GM12878 (cell line): ENCODE results near the gene CACNA1S. TPM values are rescaled to one million over a fixed set of nuclear protein-coding genes. Genes with fewer than 3 reads are reported as not detected.

Source experiments
- ATAC-seq: fragments of 200-7000 bp; cut with Tn5 transposase; 3 replicates; pipeline ENCODE4 v1.9.1; 2020; ENCODE audit warnings: mild to moderate bottlenecking, moderate library complexity
- BruUV-seq: library from RNA; stranded (reverse); fragments of 400-500 nt; replicated peaks from 2 replicates; lab custom pipeline; 2021; lab: Mats Ljungman, UMichigan
- CTCF ChIA-PET: fragments of 300-600 bp; sonication (Branson Sonifier 250); formaldehyde crosslinking; extraction: SDS; loops from one replicate; lab custom pipeline; 2021; ENCODE audit warnings: inconsistent platforms; lab: Yijun Ruan, JAX
- POLR2A ChIA-PET: fragments of 350-600 bp; formaldehyde crosslinking; extraction: SDS; loops from one replicate; lab custom pipeline; 2021; ENCODE audit warnings: inconsistent platforms; lab: Charles Lee
- RAD21 ChIA-PET: fragments of 300-600 bp; sonication (Branson Sonifier 250); formaldehyde crosslinking; loops from one replicate; lab custom pipeline; 2023; ENCODE audit warnings: antibody characterized with exemption; ENCODE audit not compliant: unreplicated experiment; lab: Charles Lee
- SMC1A ChIA-PET: fragments of 300-600 bp; sonication (Branson Sonifier 250); formaldehyde crosslinking; loops from one replicate; lab custom pipeline; 2023; ENCODE audit not compliant: unreplicated experiment, uncharacterized antibody; lab: Charles Lee
- DNase-seq: peaks from one replicate; pipeline ENCODE4 v3.0.0-alpha.2; 2011; ENCODE audit warnings: low read depth, low spot score
- FAIRE-seq: peaks from 3 replicates; lab custom pipeline; 2011; peaks lifted over from hg19 to GRCh38; lab: Jason Lieb, UNC
- H2AFZ ChIP-seq: 2 replicates; pipeline ENCODE4 v1.6.0; 2011; ENCODE audit warnings: low read depth, low read length, control low read depth; ENCODE audit not compliant: control insufficient read depth
- H3K27ac ChIP-seq: 2 replicates; pipeline ENCODE4 v1.5.1; 2011; ENCODE audit warnings: control low read depth; ENCODE audit not compliant: control insufficient read depth, insufficient read depth
- H3K27me3 ChIP-seq, 2 experiments: replicated peaks in 1 of 2; 2 replicates each; pipeline versions ENCODE4 v1.6.0 to v1.6.1; 2011; ENCODE audit warnings: low read length in 1 of 2; ENCODE audit not compliant: control insufficient read depth in 2 of 2, insufficient read depth in 2 of 2
- H3K36me3 ChIP-seq, 2 experiments: 2 replicates each; pipeline ENCODE4 v1.5.1; 2011; ENCODE audit warnings: low read length in 1 of 2; ENCODE audit not compliant: control insufficient read depth in 2 of 2, insufficient read depth in 2 of 2
- H3K4me1 ChIP-seq: 2 replicates; pipeline ENCODE4 v1.6.1; 2011; ENCODE audit warnings: mild to moderate bottlenecking, low read length, moderate library complexity, mixed read lengths; ENCODE audit not compliant: control insufficient read depth, insufficient read depth
- H3K4me2 ChIP-seq: 2 replicates; pipeline ENCODE4 v1.6.0; 2011; ENCODE audit warnings: control low read depth; ENCODE audit not compliant: control insufficient read depth, insufficient read depth
- H3K4me3 ChIP-seq: fragments of 200-600 bp; sonication (generic); 2 replicates; pipeline ENCODE4 v1.5.1; 2016
- H3K79me2 ChIP-seq: 2 replicates; pipeline ENCODE4 v1.6.0; 2011; ENCODE audit warnings: low read length; ENCODE audit not compliant: control insufficient read depth, insufficient read depth
- H3K9ac ChIP-seq: 2 replicates; pipeline ENCODE4 v1.8.0; 2011; ENCODE audit warnings: low read length, control low read depth, mixed read lengths; ENCODE audit not compliant: control insufficient read depth, insufficient read depth
- H3K9me3 ChIP-seq: replicated peaks from 3 replicates; pipeline ENCODE4 v1.5.1; 2011; ENCODE audit warnings: mild to moderate bottlenecking, low read length; ENCODE audit not compliant: control insufficient read depth, insufficient read depth
- H4K20me1 ChIP-seq: 2 replicates; pipeline ENCODE4 v1.6.0; 2011; ENCODE audit not compliant: control insufficient read depth, insufficient read depth
- BHLHE40 ChIP-seq, 2 experiments: fragments of 450-650 bp in 1 of 2; IDR thresholded peaks; 2 replicates each; pipeline ENCODE4 v1.6.1; 2011 to 2017; ENCODE audit warnings: low read depth in 2 of 2, borderline replicate concordance in 1 of 2, improper control_type of control experiment in 1 of 2, low read length in 1 of 2, mild to moderate bottlenecking in 1 of 2
- CREM ChIP-seq: IDR thresholded peaks from 2 replicates; pipeline ENCODE4 v1.6.1; 2014; ENCODE audit warnings: antibody characterized with exemption, low read depth
- HDGF ChIP-seq: fragments of 450-650 bp; IDR thresholded peaks from 2 replicates; pipeline ENCODE4 v1.6.1; 2016; ENCODE audit warnings: antibody characterized with exemption
- IKZF2 ChIP-seq, 2 experiments: fragments of 450-650 bp; IDR thresholded peaks; 2 replicates each; pipeline ENCODE4 v1.6.1; 2017; ENCODE audit warnings: mild to moderate bottlenecking in 2 of 2, moderate library complexity in 2 of 2
- KLF5 ChIP-seq: fragments of 450-650 bp; IDR thresholded peaks from 2 replicates; pipeline ENCODE4 v1.6.1; 2014; ENCODE audit warnings: mild to moderate bottlenecking; ENCODE audit not compliant: partially characterized antibody
- NFXL1 ChIP-seq: fragments of 450-650 bp; IDR thresholded peaks from 2 replicates; pipeline ENCODE4 v1.6.1; 2017; ENCODE audit warnings: antibody characterized with exemption, mild to moderate bottlenecking, borderline replicate concordance
- RFX5 ChIP-seq: IDR thresholded peaks from 2 replicates; pipeline ENCODE4 v1.6.1; 2011; ENCODE audit warnings: low read depth, low read length, improper control_type of control experiment
- SKIL ChIP-seq: fragments of 450-650 bp; IDR thresholded peaks from 2 replicates; pipeline ENCODE4 v1.6.1; 2017; ENCODE audit warnings: mild to moderate bottlenecking, low read depth, inconsistent platforms; ENCODE audit not compliant: poor library complexity, severe bottlenecking
- STAT1 ChIP-seq: fragments of 450-650 bp; conservative IDR thresholded peaks from 2 replicates; pipeline ENCODE4 v1.6.1; 2014; ENCODE audit warnings: antibody characterized with exemption, mild to moderate bottlenecking
- TCF7 ChIP-seq: IDR thresholded peaks from 2 replicates; pipeline ENCODE4 v1.6.1; 2014; ENCODE audit warnings: antibody characterized with exemption, borderline replicate concordance
- ZNF592 ChIP-seq: fragments of 450-650 bp; IDR thresholded peaks from 2 replicates; pipeline ENCODE4 v1.6.1; 2017; ENCODE audit warnings: mild to moderate bottlenecking, moderate library complexity
- WGBS: methylation state at CpG from one replicate; pipeline ENCODE4 v1.1.6; 2016; ENCODE audit warnings: low lambda C conversion rate; ENCODE audit not compliant: insufficient replicate concordance, insufficient coverage; ENCODE audit errors: missing lambda C conversion rate; 5-methylcytosine and 5-hydroxymethylcytosine counted together
- in situ Hi-C: fragments of 300-500 bp; cut with MboI; formaldehyde crosslinking; loops from 9 replicates; pipeline ENCODE4 v1.14.3; 2018; ENCODE audit warnings: mixed read lengths
- intact Hi-C: fragments of 100-400 bp; cut with micrococcal nuclease; formaldehyde crosslinking; loops from one replicate; pipeline ENCODE4 v1.14.2; 2022; ENCODE audit not compliant: unreplicated experiment
- polyA plus RNA-seq, 11 experiments: library from polyadenylated mRNA; depleted of rRNA in 4 of 11; unstranded in 6 of 11; stranded (reverse) in 5 of 11; fragments of >200 nt; fragmentation: Nextera tagmentation in 4 of 11; fragmentation: Illumina TruSeq in 1 of 11; extraction: Ambion mirVana in 4 of 11; extraction: Trizol in 1 of 11; gene quantifications; 1 replicate in 1 of 11; 2 replicates in 10 of 11; pipeline versions ENCODE4 v1.2.1 to v1.2.3, GENCODE V29; 2011 to 2016; ENCODE audit warnings: inconsistent platforms in 2 of 11, missing spikeins in 2 of 11, low read depth in 1 of 11
- total RNA-seq, 4 experiments: library from RNA; depleted of rRNA in 3 of 4; stranded (reverse); fragments of >200 nt in 3 of 4; fragmentation: Illumina TruSeq in 1 of 4; extraction: Trizol in 1 of 4; gene quantifications; 2 replicates each; pipeline versions ENCODE4 v1.2.1 to v1.2.3, GENCODE V29; 2013 to 2021

Gene CACNA1S
- total and polyA plus RNA-seq, 10 of the 15 experiments (the other 5 are each of a cell fraction or from before 2014, with no cell fraction given): under 0.01 to 0.04 (median 0.02) TPM; not detected in 6

GRCh38 chr1:201128962-201129361, 16.7 kb upstream of the CACNA1S start:
- ChIA-PET RAD21 (no interaction called here), CTCF (no interaction called here), SMC1A (no interaction called here), POLR2A (no interaction called here)
- Histone ChIP-seq H3K4me3 (no peak overlapping the region), H3K4me2 (no peak overlapping the region), H3K9ac (no peak overlapping the region), H4K20me1 (no peaks in the 10 kb centered on the region), H3K27ac (no peak overlapping the region), H3K27me3 (peaks cover 0 to 1% of the 10 kb centered on the region in 2 experiments; a peak in 1 of 4 replicates), H2AFZ (no peak overlapping the region), H3K36me3 (no peaks in the 10 kb centered on the region), H3K79me2 (no peaks in the 10 kb centered on the region), H3K4me1 (no peaks in the 10 kb centered on the region), H3K9me3 (no peaks in the 10 kb centered on the region)
- no TSS peak for BruUV-seq
- in situ Hi-C loops (no loop called here), intact Hi-C loops (no loop called here)
- ATAC-seq (no peak), FAIRE-seq (no peak), DNase-seq (no peak)
- WGBS: 59% methylated on average over 13 of the region's 13 CpGs
- TF ChIP-seq SKIL: no peak
- no peak for TF ChIP-seq STAT1
- TF ChIP-seq ZNF592: no peak
- TF ChIP-seq TCF7: no peak
- TF ChIP-seq RFX5: no peak
- TF ChIP-seq IKZF2 (IDR thresholded peaks at IDR 0.05): no peak
- TF ChIP-seq HDGF: no peak
- TF ChIP-seq KLF5: no peak
- TF ChIP-seq NFXL1: no peak
- TF ChIP-seq CREM: no peak
- TF ChIP-seq BHLHE40 (IDR thresholded peaks at IDR 0.05; ENCODE audit: borderline replicate concordance in 1 of 2, low read depth in 2 of 2, low read length in 1 of 2): no peak
